Nephron progenitor cell (in vitro differentiated cells): ENCODE measurements around the gene ARHGAP12.
"Not testable (repeated sequence)": the region's sequence is repeated elsewhere in the genome, so short reads cannot be mapped to it uniquely, and the experiment has no call there.

Experiments
- DNase-seq: peaks from one replicate; pipeline ENCODE4 v3.0.0; 2021
- H3K27ac Mint-ChIP-seq: 2 replicates; pipeline ENCODE4 v1.8.0; 2021; ENCODE audit warnings: mild to moderate bottlenecking, moderate library complexity, mixed read lengths
- H3K27me3 Mint-ChIP-seq: 2 replicates; pipeline ENCODE4 v1.8.0; 2021; ENCODE audit warnings: mild to moderate bottlenecking, low read depth, mixed read lengths; ENCODE audit not compliant: poor library complexity
- H3K36me3 Mint-ChIP-seq: 2 replicates; pipeline ENCODE4 v1.8.0; 2021; ENCODE audit warnings: low read depth, mixed read lengths
- H3K4me1 Mint-ChIP-seq: 2 replicates; pipeline ENCODE4 v1.8.0; 2021; ENCODE audit warnings: mixed read lengths
- H3K4me3 Mint-ChIP-seq: 2 replicates; pipeline ENCODE4 v1.8.0; 2021; ENCODE audit warnings: mild to moderate bottlenecking, moderate library complexity, mixed read lengths
- H3K9me3 Mint-ChIP-seq: 2 replicates; pipeline ENCODE4 v1.8.0; 2021; ENCODE audit warnings: mild to moderate bottlenecking, moderate library complexity, mixed read lengths
- CTCF ChIP-seq: fragments of 200-600 bp; sonication (generic); IDR thresholded peaks from 2 replicates; pipeline ENCODE4 v1.5.0; 2021; ENCODE audit warnings: antibody characterized with exemption

ARHGAP12 gene

GRCh38 chr10:31770307-31770902 lies 158.2 kb downstream of the ARHGAP12 start:
- peaks cover 8% of the 10 kb centered on the region for H3K27me3 Mint-ChIP-seq
- H3K36me3 Mint-ChIP-seq, result no peaks in the 10 kb centered on the region
- H3K4me1 Mint-ChIP-seq, result peaks cover 42% of the 10 kb centered on the region

GRCh38 chr10:31769564-31769963 lies 159.1 kb downstream of the ARHGAP12 start:
- Mint-ChIP-seq H3K27me3 (peaks cover 8% of the 10 kb centered on the region), H3K9me3 (peaks cover 3% of the 10 kb centered on the region), H3K36me3 (no peaks in the 10 kb centered on the region), H3K27ac (no peak overlapping the region), H3K4me1 (peaks cover 34% of the 10 kb centered on the region), H3K4me3 (no peak overlapping the region)
- no peak for DNase-seq
- no peak for TF ChIP-seq CTCF

More at GRCh38 chr10:31770307-31770902, 158.2 kb downstream of the ARHGAP12 start:
- DNase-seq, result peak; percentile 45
- no peak overlapping the region for H3K4me3 Mint-ChIP-seq
- TF ChIP-seq CTCF, result peak; percentile 74
- peaks cover 8% of the 10 kb centered on the region for H3K9me3 Mint-ChIP-seq
- no peak overlapping the region for H3K27ac Mint-ChIP-seq

GRCh38 chr10:31768935-31769334 lies 159.7 kb downstream of the ARHGAP12 start:
- H3K4me1 Mint-ChIP-seq, result peaks cover 27% of the 10 kb centered on the region
- not testable (repeated sequence) for DNase-seq, H3K36me3 Mint-ChIP-seq, H3K27me3 Mint-ChIP-seq, H3K4me3 Mint-ChIP-seq, H3K9me3 Mint-ChIP-seq, H3K27ac Mint-ChIP-seq

- no peaks in the 10 kb centered on the region for H3K36me3 Mint-ChIP-seq
- DNase-seq, result no peak
- H3K4me1 Mint-ChIP-seq, result peaks cover 23% of the 10 kb centered on the region
- H3K27me3 Mint-ChIP-seq, result peaks cover 7% of the 10 kb centered on the region
- H3K27ac Mint-ChIP-seq, result no peak overlapping the region
- H3K9me3 Mint-ChIP-seq, result peaks cover 4% of the 10 kb centered on the region
- TF ChIP-seq CTCF, result no peak
- no peak overlapping the region for H3K4me3 Mint-ChIP-seq
Measured at GRCh38 chr10:31768467-31768866, 160.2 kb downstream of the ARHGAP12 start.

- H3K9me3 Mint-ChIP-seq, result peaks cover 9% of the 10 kb centered on the region
- peaks cover 5% of the 10 kb centered on the region for H3K27me3 Mint-ChIP-seq
- DNase-seq, result no peak
- peaks cover 30% of the 10 kb centered on the region for H3K4me1 Mint-ChIP-seq
- no peak overlapping the region for H3K4me3 Mint-ChIP-seq
- peak overlapping the region; percentile 45 for H3K27ac Mint-ChIP-seq
- H3K36me3 Mint-ChIP-seq, result peaks cover 5% of the 10 kb centered on the region
- TF ChIP-seq CTCF, result no peak
Measured at GRCh38 chr10:31765541-31765940, 163.1 kb downstream of the ARHGAP12 start.

GRCh38 chr10:31762316-31762715 lies 166.3 kb downstream of the ARHGAP12 start:
- H3K36me3 Mint-ChIP-seq, result peaks cover 5% of the 10 kb centered on the region
- DNase-seq, result no peak
- H3K27ac Mint-ChIP-seq, result no peak overlapping the region
- H3K27me3 Mint-ChIP-seq, result peaks cover 7% of the 10 kb centered on the region
- no peak for TF ChIP-seq CTCF
- H3K9me3 Mint-ChIP-seq, result peaks cover 9% of the 10 kb centered on the region
- no peak overlapping the region for H3K4me3 Mint-ChIP-seq
- H3K4me1 Mint-ChIP-seq, result peaks cover 53% of the 10 kb centered on the region
